HG03354 (cell line): ENCODE data around the gene IFT88.

ENCODE experiments used
- ATAC-seq: cut with Tn5 transposase; IDR thresholded peaks from one replicate; pipeline ENCODE4 v1.9.1; 2021; ENCODE audit warnings: mild to moderate bottlenecking; ENCODE audit not compliant: unreplicated experiment, poor library complexity, severe bottlenecking

The IFT88 gene

DNA sequence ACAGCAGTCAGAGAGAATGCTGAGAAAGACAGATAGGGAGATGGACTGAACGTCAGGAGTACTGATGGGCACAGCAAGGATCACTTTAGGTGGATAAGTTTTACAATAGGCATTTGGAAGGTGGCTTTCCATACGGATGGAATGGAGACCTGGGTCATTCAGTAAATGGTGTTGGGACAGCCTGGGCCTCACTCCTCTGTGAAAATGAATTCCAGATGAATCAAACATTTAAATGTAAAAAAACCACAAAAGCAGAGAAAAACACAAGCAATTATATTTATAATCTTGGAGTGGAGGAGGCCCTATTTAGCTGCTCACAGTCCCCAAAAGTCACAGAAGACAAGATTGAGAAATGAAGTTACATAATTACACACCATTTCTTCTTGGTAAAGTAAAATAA lies 141.3 kb downstream of the IFT88 start:
- ATAC-seq, result no peak

DNA sequence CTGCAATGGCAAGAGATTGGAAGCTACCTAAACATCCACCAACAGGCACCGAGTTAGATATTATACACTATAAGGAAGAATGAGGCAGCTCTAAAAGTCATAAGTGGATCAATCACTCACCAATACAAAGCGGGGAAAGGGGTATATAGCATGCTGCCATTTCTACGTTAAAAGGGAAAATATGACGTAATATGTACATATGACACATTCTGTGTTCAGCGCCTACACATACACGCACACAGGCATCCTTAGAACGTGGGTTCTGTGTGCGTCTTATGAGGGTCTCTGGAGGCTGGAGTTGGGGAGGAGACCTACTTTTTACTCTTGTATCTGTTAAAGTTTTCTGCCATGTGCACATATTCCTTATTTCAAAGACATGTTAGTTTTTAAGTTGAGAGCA lies 142.4 kb downstream of the IFT88 start:
- no peak for ATAC-seq

DNA sequence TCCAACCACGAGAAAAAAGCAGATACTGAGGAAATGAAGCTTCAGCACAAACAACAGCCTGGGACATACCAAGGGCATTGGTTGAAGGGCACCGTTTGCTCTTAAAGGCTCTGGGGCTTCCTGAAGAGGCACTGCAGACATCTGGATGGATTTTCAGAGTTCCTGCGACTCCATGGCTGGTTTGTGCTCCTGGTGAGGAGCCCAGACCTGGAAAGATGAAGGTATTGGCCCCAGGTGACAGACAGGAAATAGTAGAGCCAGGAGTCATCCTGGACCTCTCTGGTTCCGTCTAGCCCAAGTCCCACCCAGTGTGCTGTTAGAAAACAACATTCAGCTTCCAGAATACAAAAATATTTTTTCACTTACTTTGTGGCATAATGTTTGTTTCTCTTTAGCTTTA lies 142.8 kb downstream of the IFT88 start:
- no peak for ATAC-seq

DNA sequence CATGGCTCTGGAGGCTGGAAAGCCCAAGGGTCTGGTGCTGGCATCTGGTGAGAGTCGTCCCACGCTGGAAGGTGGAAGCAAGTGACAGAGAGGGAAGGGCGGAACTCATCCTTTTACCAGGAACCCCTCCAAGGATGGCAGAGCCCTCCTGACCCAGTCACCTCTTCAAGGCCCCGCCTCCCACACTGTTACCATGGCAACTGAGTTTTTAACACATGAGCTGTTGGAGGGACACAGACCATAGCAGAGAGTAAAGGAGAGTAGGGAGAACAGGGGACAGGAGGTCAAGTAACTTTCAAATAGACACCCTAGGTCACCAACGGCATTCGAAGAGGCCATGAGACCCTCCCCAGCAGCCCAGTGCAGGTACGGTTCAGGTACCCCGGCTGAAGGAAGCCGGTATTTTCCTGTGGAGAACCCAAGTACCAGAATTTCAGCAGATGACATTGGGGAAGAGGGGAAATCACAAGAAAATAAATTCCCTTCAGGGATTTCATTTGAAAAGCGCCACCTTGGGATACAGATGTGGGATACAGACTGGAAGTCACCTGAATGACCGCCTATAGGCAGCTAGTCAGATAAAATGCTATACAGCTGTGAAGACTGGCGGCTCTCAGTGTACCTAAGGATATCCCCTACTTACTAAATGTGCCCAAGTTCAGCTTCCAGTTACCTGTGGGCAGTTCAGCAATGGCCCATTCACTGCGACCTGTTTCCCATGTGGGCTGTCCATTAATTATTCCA lies 144.5 kb downstream of the IFT88 start:
- ATAC-seq, result no peak

DNA sequence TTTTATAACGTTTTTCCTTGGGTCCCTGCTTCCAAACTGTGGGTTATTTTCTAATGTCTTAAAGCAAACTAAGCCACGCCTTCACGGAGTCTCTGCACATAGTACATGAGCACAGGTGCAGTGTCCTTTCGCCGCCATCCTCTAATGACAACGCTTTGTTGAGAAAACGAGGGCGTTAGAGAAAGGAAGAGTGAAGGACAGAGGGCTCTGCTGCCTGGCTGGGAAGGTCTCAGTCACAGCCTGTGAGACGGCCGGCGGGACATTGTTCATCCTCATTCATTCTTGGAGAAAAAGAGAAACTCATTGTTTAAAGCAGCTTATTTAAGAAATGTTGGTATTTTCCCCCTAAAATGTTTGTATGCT lies 146.0 kb downstream of the IFT88 start:
- no peak for ATAC-seq

DNA sequence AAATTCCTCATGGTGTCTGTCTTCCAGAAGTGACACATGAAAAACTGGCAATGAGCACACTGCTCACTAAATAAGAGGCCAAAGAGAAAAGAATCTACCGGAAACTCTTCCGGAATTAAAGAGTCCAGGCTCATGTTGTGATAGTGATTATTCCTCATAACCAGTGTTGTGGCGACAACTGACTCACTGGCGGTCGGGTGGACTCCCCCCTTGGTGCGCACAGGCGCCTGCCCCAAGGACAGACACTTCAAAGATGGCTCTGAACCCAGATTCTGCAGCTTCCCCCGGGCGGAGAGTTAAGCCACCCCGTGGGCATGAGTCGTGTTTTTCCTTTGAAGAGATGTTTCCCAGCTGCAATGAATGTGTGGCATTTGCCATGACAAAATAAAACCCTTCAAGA lies 146.8 kb downstream of the IFT88 start:
- ATAC-seq, result no peak

DNA sequence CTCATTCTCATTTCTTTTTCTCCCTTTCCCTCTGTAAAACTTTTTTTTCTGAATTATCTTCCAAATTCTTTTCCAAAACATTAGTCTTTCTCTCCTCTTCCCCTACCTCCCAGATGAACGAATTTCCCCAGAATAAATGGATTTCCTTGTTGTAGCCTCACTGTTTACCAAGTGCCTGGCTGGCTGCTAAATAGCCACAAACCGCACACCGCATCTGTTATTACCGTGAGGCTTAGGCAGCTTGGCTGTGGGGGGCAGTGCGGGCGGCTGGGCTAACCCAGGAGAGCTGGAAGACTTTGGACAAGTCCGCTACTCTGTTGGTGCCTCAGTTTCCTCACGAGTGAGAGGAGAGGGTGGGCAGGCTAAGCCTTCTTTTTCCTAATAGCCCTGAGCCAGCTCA lies 147.2 kb downstream of the IFT88 start:
- no peak for ATAC-seq

DNA sequence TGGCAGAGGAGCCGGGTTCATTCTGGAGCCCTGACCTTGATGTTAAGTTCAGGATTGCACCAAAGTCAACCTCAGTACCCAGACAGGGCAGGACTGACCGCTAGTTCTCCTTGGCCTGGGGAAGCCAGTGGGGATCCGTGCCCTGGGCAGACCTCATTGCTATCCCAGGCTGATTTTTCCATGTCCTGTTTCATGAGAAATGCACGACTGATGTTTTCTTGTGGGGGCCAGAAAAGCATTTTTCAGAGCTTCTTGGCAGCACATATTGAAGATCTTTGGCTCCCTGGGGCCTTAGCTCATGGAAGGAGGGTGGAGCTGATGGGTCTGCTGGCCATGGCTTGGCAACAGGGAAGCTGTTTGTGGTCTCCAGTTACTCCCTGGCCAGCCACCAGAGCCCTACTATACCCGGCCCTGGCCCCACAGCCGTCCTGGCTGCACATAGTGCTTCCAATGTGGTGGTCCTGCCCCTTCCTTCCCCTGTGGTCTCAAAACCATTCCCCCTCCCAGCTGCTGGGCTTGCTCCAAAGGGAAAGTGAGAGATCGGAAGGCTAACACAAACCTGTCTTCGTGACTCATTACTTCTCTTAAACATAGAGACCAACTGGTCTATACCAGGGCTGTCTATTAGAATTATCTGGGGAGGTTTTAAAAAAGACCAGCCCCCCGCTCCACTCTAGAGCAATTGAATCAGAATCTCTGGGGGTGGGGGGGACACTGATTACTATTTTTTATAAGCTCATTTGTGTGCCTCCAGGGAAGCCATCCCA lies 147.8 kb downstream of the IFT88 start:
- no peak for ATAC-seq

DNA sequence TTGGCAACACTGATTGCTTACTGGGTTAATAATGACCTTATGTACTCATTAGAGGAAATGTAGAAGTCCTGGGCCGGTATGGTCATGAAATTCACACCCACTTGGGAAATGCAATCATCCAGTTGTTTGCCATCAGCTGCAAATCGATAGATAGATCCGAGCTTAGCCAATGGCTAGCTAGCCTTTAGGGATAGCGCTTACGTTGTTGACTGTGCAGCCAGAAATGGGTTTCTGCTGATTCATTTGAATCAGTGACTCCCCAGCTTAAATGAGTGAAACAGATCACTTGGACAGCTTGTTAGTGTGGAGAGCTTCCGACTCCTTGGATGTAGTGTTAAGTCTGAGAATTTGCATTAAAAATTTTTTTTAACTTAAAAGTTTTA lies 148.4 kb downstream of the IFT88 start:
- ATAC-seq, result no peak

DNA sequence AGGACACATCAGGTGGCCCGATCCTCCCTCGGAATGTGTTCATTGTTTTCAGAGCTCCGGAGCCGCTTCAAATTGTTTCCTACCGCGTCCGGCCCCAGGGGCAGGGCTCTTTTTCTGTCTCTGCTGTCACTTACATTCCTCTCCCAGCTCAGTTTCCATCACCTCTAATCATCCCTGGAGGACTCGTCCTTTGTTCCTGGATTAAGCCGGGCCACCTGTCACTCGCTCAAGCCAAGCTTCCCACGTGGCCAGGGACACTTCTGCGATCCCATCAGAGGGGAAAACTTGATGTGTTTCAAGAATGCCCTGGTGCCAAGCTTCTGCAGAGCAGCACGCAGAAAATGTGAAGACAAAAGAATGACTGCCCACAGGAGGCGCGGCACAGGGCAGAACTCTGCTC lies 150.0 kb downstream of the IFT88 start:
- no peak for ATAC-seq

DNA sequence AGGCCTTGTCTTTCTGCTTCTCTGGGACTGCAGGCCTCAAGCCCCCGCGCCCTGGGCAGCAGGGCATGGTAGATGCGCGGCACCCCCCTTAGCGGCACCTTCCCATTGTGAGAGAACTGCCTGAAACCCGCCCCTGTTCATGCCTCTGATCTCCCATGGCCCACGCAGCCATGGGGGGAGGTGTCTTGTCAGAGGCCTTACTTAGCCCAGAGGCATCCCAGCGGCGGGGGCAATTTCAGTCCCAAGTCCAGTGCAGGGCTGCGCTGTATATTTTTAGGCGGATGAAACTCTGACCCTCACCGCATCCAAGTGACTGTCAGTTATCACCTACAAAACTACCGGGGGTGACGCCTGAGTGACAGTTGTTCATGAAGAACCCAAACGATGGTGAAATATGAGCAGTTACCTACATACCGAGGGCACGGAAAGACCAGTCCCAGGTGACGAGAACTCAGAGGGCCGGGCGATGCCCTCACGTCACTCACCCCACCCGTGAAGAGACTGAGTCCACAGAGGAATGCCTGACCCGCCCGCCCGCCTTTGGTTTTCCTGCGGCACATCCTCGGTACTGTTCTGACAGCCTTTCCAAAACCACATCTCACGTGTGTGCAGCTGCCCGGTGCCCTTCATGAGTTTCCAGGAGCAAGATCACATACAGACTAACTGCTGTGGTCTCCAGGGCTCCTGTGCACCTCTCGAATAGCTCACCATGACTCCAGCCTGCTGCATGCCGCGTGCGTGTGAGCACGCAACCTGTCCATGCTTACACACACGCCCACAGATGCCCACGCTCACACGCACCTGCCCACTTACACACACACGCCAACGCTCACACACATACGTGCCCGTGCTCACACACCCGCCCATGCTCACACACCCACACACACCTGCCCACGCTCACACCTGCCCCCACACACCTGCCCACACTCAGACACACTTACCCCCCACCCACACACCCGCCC lies 150.9 kb downstream of the IFT88 start:
- no peak for ATAC-seq

DNA sequence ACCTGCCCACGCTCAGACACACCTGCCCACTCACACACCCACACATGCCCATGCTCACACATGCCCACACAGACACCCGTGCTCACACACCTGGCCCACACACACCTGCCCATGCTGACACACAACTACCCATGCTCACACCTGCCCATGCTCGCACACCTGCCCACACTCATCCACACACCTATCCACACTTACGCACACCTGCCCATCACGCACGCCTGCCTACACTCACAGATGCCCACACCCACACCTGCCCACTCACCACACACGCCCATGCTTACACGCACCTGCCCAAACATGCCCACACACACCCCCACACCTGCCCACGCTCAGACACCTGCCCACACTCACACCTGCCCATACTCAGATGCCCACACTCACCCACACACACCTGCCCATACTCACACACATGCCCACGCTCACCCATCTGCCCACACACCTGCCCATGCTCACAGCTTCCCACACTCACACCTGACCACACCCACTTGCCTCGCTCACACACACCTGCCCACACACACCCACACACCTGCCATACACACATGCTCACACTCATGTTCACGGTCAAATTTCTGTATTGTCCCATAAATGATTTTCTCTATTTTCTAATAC lies 152.1 kb downstream of the IFT88 start:
- no peak for ATAC-seq

DNA sequence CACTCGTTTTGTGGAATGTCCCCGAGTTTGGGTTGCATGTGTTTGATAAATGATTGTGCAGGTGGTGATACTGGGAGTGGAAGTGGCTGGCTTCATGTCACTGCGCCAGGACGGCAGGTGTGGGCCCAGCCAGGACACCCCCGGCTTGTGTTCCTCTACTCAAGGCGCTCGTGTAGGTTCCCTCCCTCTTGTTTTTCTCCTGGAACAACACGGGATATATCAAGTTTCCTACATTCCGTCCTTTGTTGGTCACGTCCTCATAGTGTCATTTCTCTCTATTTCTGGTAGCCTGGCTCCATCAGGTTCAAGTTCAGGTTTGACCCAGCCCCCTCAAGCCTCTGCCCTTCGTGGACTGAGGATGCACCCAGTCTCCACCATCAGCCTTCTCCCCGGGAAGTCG lies 152.8 kb downstream of the IFT88 start:
- no peak for ATAC-seq

DNA sequence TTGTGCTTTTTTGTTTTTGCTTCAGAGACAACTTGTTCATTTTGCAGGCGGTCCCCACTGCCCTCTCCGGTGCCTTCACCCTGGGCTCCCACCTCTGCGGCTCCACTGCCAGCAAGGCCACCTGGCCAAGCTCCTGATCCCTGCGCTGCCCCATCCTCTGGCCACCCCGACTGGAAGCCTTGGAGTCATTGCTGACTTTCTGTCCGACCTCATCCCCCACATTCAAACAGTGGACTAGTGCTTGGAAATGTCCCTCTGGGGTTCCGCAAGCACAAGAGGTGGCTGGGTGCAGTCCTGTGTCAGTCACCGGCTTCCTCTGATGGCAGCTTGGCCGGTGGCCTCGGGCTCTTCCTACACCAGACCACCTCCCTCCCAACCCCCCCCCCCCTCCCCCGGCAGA lies 153.5 kb downstream of the IFT88 start:
- no peak for ATAC-seq

DNA sequence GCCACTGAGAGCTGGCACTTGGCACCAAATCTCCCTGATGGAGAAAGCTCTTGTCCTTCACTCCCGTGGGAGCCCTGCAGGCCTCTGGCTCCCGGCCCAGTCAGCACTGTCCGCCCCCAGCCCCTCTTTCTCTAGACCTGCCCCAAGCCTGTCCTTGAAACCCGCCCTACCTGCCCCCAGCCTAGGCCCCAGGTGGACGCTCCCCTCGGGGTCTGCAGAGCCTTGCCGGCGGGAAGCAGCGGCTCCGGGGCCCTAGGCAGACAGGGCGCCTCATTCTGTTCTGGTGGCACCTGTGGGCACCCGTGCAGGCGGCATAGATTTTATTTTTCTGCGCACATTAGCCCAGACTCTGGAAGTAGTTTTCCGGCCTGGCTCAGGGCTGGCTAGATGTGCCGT lies 154.1 kb downstream of the IFT88 start:
- ATAC-seq, result no peak

DNA sequence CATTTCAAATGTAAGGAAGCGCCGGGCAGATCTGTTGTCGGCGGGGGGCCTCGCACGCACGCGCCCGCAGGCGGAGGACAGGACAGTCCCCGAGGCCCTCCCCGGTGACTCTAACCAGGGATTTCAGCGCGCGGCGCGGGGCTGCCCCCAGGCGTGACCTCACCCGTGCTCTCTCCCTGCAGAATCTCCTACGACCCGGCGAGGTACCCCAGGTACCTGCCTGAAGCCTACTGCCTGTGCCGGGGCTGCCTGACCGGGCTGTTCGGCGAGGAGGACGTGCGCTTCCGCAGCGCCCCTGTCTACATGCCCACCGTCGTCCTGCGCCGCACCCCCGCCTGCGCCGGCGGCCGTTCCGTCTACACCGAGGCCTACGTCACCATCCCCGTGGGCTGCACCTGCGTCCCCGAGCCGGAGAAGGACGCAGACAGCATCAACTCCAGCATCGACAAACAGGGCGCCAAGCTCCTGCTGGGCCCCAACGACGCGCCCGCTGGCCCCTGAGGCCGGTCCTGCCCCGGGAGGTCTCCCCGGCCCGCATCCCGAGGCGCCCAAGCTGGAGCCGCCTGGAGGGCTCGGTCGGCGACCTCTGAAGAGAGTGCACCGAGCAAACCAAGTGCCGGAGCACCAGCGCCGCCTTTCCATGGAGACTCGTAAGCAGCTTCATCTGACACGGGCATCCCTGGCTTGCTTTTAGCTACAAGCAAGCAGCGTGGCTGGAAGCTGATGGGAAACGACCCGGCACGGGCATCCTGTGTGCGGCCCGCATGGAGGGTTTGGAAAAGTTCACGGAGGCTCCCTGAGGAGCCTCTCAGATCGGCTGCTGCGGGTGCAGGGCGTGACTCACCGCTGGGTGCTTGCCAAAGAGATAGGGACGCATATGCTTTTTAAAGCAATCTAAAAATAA lies 154.7 kb downstream of the IFT88 start:
- ATAC-seq, result no peak

DNA sequence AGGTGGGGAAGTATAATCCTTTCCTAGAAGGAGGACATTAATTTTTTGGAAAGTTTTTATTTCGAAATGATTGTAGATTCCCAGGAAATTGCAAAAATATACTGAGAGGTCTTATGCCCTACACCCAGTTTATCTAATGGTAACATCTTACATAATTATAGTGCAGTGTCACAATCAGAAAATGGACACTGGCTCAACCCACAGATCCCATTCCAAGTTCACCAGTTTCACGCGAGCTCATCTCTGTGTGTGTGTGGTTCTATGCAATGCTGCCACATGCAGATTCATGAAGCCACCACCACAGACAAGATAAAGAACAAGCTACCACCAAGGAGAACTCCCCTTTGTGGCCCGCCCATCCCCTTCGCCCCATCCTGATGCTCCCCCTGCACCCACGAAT lies 160.9 kb downstream of the IFT88 start:
- ATAC-seq, result no peak

DNA sequence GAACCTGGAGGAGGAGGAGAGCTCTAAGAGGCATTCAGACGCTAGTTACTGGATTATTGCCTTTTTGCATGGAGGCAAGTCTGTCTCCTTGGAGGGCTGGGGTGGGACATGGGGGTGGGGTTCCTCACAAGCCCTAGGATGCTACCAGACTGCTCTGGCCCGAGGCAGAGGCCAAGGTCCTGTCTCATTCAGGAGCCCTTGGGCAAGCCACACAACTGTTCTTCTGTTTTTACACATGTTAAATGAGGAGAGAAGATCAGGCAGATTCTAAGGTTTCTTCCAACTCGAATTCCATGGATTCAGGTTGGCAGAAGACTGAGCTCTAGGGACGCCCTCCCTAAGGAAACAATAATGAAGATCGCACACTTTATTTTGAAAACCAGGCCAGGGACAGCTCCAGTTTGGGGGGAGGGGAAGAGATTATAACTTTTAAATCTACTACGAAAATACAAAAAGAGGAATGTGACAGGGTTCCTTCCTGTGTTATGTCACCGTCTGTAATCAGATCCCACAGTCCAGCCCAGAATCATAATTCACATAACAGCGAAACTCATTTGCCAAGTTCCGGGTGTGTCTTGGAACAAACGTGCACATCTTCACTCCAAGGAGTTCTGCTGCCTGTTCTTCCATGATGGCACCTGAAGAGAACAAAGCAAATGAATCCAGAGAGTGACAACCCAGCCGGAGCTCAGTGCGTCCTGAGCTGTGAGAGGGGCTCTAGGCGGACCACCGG lies 161.8 kb downstream of the IFT88 start:
- no peak for ATAC-seq
